Measurements from ENCODE around the gene YPEL4.

DNA sequence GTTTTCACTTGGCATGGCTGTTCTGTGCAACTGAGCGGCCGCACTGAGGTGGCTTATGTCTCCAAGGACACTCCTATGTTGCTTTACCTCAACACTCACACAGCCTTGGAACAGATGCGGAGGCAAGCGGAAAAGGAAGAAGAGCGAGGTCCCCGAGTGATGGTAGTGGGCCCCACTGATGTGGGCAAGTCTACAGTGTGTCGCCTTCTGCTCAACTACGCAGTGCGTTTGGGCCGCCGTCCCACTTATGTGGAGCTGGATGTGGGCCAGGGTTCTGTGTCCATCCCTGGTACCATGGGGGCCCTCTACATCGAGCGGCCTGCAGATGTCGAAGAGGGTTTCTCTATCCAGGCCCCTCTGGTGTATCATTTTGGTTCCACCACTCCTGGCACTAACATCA, 10.0 kb upstream of the YPEL4 start:
- TF ChIP-seq, protein P1, sequence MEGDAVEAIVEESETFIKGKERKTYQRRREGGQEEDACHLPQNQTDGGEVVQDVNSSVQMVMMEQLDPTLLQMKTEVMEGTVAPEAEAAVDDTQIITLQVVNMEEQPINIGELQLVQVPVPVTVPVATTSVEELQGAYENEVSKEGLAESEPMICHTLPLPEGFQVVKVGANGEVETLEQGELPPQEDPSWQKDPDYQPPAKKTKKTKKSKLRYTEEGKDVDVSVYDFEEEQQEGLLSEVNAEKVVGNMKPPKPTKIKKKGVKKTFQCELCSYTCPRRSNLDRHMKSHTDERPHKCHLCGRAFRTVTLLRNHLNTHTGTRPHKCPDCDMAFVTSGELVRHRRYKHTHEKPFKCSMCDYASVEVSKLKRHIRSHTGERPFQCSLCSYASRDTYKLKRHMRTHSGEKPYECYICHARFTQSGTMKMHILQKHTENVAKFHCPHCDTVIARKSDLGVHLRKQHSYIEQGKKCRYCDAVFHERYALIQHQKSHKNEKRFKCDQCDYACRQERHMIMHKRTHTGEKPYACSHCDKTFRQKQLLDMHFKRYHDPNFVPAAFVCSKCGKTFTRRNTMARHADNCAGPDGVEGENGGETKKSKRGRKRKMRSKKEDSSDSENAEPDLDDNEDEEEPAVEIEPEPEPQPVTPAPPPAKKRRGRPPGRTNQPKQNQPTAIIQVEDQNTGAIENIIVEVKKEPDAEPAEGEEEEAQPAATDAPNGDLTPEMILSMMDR (IDR thresholded peaks at IDR 0.05; ENCODE audit: low read depth, low read length, poor library complexity, severe bottlenecking) = no peak
- TF ChIP-seq EZH2phosphoT487 (IDR thresholded peaks at IDR 0.05; ENCODE audit: borderline replicate concordance, low read length) = no peak
